B cell (primary cell): ENCODE results near the gene PLD5. TPM values are rescaled to one million over a fixed set of nuclear protein-coding genes. Genes with fewer than 3 reads are reported as not detected.

Experiments used
- ATAC-seq: fragments of 200-7000 bp; cut with Tn5 transposase; one replicate; pipeline ENCODE4 v1.10.0; 2021; ENCODE audit warnings: low read depth, mild to moderate bottlenecking, moderate number of reproducible peaks, moderate library complexity
- CTCF ChIA-PET: fragments of 350-600 bp; sonication (Branson Sonifier 250); formaldehyde crosslinking; loops from one replicate; lab custom pipeline; 2021; ENCODE audit warnings: antibody characterized with exemption, inconsistent platforms; lab: Charles Lee
- POLR2A ChIA-PET: fragments of 350-600 bp; sonication (Branson Sonifier 250); formaldehyde crosslinking; loops from one replicate; lab custom pipeline; 2021; ENCODE audit warnings: antibody characterized with exemption; lab: Charles Lee
- DNase-seq: peaks from one replicate; pipeline ENCODE4 v3.0.0; 2013
- H2AFZ ChIP-seq: 2 replicates; pipeline ENCODE4 v1.6.1; 2012; ENCODE audit warnings: mild to moderate bottlenecking, low read depth, low read length; ENCODE audit not compliant: insufficient read depth, poor library complexity, severe bottlenecking
- H3K27ac ChIP-seq, 2 donors: 1 replicate in 1 of 2; 2 replicates in 1 of 2; pipeline ENCODE4 v1.5.1; 2012 to 2013; ENCODE audit warnings: low read length in 2 of 2, mild to moderate bottlenecking in 2 of 2, moderate library complexity in 1 of 2
- H3K27me3 ChIP-seq, 4 experiments: fragments of 200-600 bp in 1 of 4; sonication (generic) in 1 of 4; replicated peaks in 1 of 4; 1 replicate in 2 of 4; 2 replicates in 2 of 4; pipeline versions ENCODE4 v1.6.1 to v1.7.0; 2013 to 2016; ENCODE audit warnings: low read length in 3 of 4, mild to moderate bottlenecking in 2 of 4, mixed read lengths in 1 of 4, moderate library complexity in 1 of 4; ENCODE audit not compliant: insufficient read depth in 4 of 4, control insufficient read depth in 3 of 4; ENCODE audit errors: control extremely low read depth in 1 of 4
- H3K36me3 ChIP-seq, 2 experiments: replicated peaks in 1 of 2; 1 replicate in 1 of 2; 2 replicates in 1 of 2; pipeline versions ENCODE4 v1.6.1 to v1.7.1; 2013; ENCODE audit warnings: low read length in 1 of 2; ENCODE audit not compliant: insufficient read depth in 2 of 2, control insufficient read depth in 1 of 2; ENCODE audit errors: control extremely low read depth in 1 of 2, extremely low read depth in 1 of 2
- H3K4me1 ChIP-seq, 2 donors: fragments of 200-600 bp in 1 of 2; sonication (generic) in 1 of 2; 1 replicate in 1 of 2; 2 replicates in 1 of 2; pipeline versions ENCODE4 v1.5.1 to v1.6.1; 2013 to 2017; ENCODE audit warnings: low read length in 2 of 2; ENCODE audit not compliant: control insufficient read depth in 2 of 2, insufficient read depth in 2 of 2
- H3K4me2 ChIP-seq: replicated peaks from 2 replicates; pipeline ENCODE3; 2012; ENCODE audit warnings: mild to moderate bottlenecking, low read depth, low read length; ENCODE audit not compliant: poor library complexity, severe bottlenecking
- H3K4me3 ChIP-seq, 5 experiments: fragments of 200-600 bp in 1 of 5; sonication (generic) in 1 of 5; 1 replicate in 3 of 5; 2 replicates in 2 of 5; pipeline versions ENCODE4 v1.5.1 to v1.7.0; 2011 to 2016; ENCODE audit warnings: low read length in 4 of 5, mild to moderate bottlenecking in 4 of 5, low read depth in 2 of 5, control low read depth in 1 of 5, moderate library complexity in 1 of 5; ENCODE audit not compliant: insufficient read depth in 1 of 5; ENCODE audit errors: control extremely low read depth in 1 of 5, extremely low read depth in 1 of 5
- H3K79me2 ChIP-seq: fragments of 200-600 bp; sonication (generic); one replicate; pipeline ENCODE4 v1.6.0; 2016; ENCODE audit warnings: low read length; ENCODE audit not compliant: control insufficient read depth, insufficient read depth
- H3K9ac ChIP-seq: fragments of 200-600 bp; sonication (generic); 2 replicates; pipeline ENCODE4 v1.6.1; 2017; ENCODE audit warnings: mild to moderate bottlenecking, low read length, moderate library complexity
- H3K9me3 ChIP-seq, 3 donors: one replicate each; pipeline versions ENCODE4 v1.6.1 to v1.7.1; 2013; ENCODE audit warnings: low read length in 2 of 3; ENCODE audit not compliant: control insufficient read depth in 2 of 3, insufficient read depth in 1 of 3; ENCODE audit errors: control extremely low read depth in 1 of 3
- H4K20me1 ChIP-seq: 2 replicates; pipeline ENCODE4 v1.6.0; 2012; ENCODE audit warnings: mild to moderate bottlenecking, low read length; ENCODE audit not compliant: insufficient read depth, control insufficient read depth, poor library complexity, severe bottlenecking
- H3K27ac Mint-ChIP-seq: one replicate; pipeline ENCODE4 v1.8.0; 2021; ENCODE audit warnings: mixed read lengths
- H3K27me3 Mint-ChIP-seq: one replicate; pipeline ENCODE4 v1.8.0; 2021; ENCODE audit warnings: mixed read lengths
- H3K4me1 Mint-ChIP-seq: one replicate; pipeline ENCODE4 v1.8.0; 2021; ENCODE audit warnings: mixed read lengths
- H3K4me3 Mint-ChIP-seq: one replicate; pipeline ENCODE4 v1.8.0; 2021; ENCODE audit warnings: mixed read lengths
- H3K9me3 Mint-ChIP-seq: one replicate; pipeline ENCODE4 v1.8.0; 2022; ENCODE audit warnings: mixed read lengths; ENCODE audit not compliant: insufficient read depth
- EZH2 ChIP-seq: IDR thresholded peaks from 2 replicates; pipeline ENCODE4 v1.6.1; 2012; ENCODE audit warnings: borderline replicate concordance, low read depth, mild to moderate bottlenecking, moderate library complexity, low read length; ENCODE audit not compliant: insufficient read depth, poor library complexity, severe bottlenecking
- WGBS: methylation state at CpG from one replicate; pipeline ENCODE4 v1.1.5; 2013; ENCODE audit warnings: missing lambda C conversion rate; ENCODE audit not compliant: insufficient coverage; 5-methylcytosine and 5-hydroxymethylcytosine counted together
- intact Hi-C: fragments of 100-400 bp; cut with micrococcal nuclease; formaldehyde crosslinking; loops from one replicate; pipeline ENCODE4 v1.10.0; 2022
- polyA plus RNA-seq: library from polyadenylated mRNA; depleted of rRNA; stranded (reverse); fragments of >200 nt; gene quantifications from 2 replicates; pipeline ENCODE4 v1.2.3, GENCODE V29; 2012
- total RNA-seq, 2 donors: library from RNA; stranded (reverse); fragments of 120-200 nt in 1 of 2; gene quantifications; 1 replicate in 1 of 2; 2 replicates in 1 of 2; pipeline versions ENCODE4 v1.2.3 to v1.2.4, GENCODE V29; 2013 to 2022
- TF ChIP-seq, protein P1 (sequence below): fragments of 200-600 bp; IDR thresholded peaks from one replicate; pipeline ENCODE4 v1.8.0; 2022; ENCODE audit warnings: antibody characterized with exemption, mild to moderate bottlenecking

The PLD5 gene
- total and polyA plus RNA-seq, 2 donors (not counting 1 experiment from before 2014, with no cell fraction given) = 0.37 to 1.9 TPM

DNA sequence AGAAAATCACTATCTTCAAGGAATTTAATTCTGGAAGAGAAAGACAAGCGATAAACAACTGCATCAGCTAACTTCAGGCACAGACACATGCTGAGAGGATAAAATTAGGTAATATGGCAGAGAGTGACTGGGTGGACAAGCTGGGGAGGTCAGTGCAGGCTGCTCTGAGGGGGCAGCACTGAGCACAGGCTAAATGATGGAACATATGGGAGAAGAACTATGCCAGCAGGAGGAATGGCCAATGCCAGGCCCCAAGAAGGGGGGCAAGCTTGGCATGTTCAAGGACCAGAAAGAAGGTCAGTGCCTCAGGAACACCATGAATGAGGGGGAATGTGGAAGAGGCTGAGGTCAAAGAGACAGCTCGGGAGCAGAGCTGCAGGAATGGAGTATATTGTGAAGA, 334.9 kb downstream of the PLD5 start:
- 100% methylated on average over 1 of the region's 2 CpGs for WGBS

DNA sequence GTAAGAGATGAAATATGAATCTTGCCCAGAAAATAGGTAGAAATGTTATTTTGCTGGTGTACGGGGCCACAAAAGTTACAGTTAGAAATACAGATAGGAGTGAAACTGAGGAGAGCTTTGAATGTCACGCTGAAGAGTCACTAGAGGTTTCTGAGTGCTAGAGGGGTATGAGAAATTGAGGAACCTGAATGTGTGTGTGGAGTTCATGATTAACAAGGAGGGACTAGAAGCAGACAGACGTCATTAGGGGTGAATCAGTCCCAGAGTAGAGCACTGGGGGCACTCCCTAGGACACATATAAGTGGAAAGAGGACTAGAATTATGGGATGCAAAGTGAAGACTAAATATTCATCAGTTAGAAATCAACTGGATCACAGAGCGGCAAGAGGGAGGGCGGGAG, 336.7 kb downstream of the PLD5 start:
- ATAC-seq = no peak
- Mint-ChIP-seq H3K9me3 (no peaks in the 10 kb centered on the region), H3K4me1 (no peaks in the 10 kb centered on the region), H3K27me3 (peaks cover 3% of the 10 kb centered on the region), H3K27ac (no peak overlapping the region), H3K4me3 (no peak overlapping the region)
- Histone ChIP-seq H3K4me1 (no peaks in the 10 kb centered on the region), H3K9ac (no peak overlapping the region), H4K20me1 (no peaks in the 10 kb centered on the region), H3K4me2 (no peak overlapping the region), H3K4me3 (no peak overlapping the region), H3K9me3 (no peaks in the 10 kb centered on the region), H3K79me2 (no peaks in the 10 kb centered on the region), H3K27me3 (no peaks in the 10 kb centered on the region), H3K36me3 (no peaks in the 10 kb centered on the region), H3K27ac (no peak overlapping the region), H2AFZ (no peak overlapping the region)
- intact Hi-C loops = no loop called here
- no peak for TF ChIP-seq EZH2
- TF ChIP-seq, protein P1, sequence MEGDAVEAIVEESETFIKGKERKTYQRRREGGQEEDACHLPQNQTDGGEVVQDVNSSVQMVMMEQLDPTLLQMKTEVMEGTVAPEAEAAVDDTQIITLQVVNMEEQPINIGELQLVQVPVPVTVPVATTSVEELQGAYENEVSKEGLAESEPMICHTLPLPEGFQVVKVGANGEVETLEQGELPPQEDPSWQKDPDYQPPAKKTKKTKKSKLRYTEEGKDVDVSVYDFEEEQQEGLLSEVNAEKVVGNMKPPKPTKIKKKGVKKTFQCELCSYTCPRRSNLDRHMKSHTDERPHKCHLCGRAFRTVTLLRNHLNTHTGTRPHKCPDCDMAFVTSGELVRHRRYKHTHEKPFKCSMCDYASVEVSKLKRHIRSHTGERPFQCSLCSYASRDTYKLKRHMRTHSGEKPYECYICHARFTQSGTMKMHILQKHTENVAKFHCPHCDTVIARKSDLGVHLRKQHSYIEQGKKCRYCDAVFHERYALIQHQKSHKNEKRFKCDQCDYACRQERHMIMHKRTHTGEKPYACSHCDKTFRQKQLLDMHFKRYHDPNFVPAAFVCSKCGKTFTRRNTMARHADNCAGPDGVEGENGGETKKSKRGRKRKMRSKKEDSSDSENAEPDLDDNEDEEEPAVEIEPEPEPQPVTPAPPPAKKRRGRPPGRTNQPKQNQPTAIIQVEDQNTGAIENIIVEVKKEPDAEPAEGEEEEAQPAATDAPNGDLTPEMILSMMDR = no peak
- POLR2A ChIA-PET = no interaction called here
- 86% methylated on average over 4 of the region's 5 CpGs for WGBS
- no peak for DNase-seq
- CTCF ChIA-PET = no interaction called here

More for the DNA sequence above, 334.9 kb downstream of the PLD5 start:
- DNase-seq = no peak
- H3K4me3 Mint-ChIP-seq = no peak overlapping the region
- H3K9me3 ChIP-seq = no peaks in the 10 kb centered on the region
- no peaks in the 10 kb centered on the region for H3K4me1 Mint-ChIP-seq
- peaks cover 3% of the 10 kb centered on the region for H3K27me3 Mint-ChIP-seq
- ChIA-PET CTCF (no interaction called here), POLR2A (no interaction called here)
- H3K27ac Mint-ChIP-seq = no peak overlapping the region
- no peaks in the 10 kb centered on the region for H3K27me3 ChIP-seq
- TF ChIP-seq, protein P1 = no peak
- TF ChIP-seq EZH2 = no peak
- no peaks in the 10 kb centered on the region for H3K9me3 Mint-ChIP-seq
- no peaks in the 10 kb centered on the region for H3K36me3 ChIP-seq
- ATAC-seq = no peak
- no peaks in the 10 kb centered on the region for H3K4me1 ChIP-seq
- no peak overlapping the region for H3K9ac ChIP-seq
- no peak overlapping the region for H3K27ac ChIP-seq
- no peaks in the 10 kb centered on the region for H3K79me2 ChIP-seq
- no peak overlapping the region for H3K4me3 ChIP-seq
- intact Hi-C loops = no loop called here
- no peaks in the 10 kb centered on the region for H4K20me1 ChIP-seq
- H3K4me2 ChIP-seq = no peak overlapping the region
- no peak overlapping the region for H2AFZ ChIP-seq
